Ectodermal cell (in vitro differentiated cells): ENCODE results near the gene DFFB.

Source experiments
- H3K27ac ChIP-seq: 2 replicates; pipeline ENCODE4 v1.7.0; 2013; ENCODE audit warnings: mild to moderate bottlenecking, low read depth, low read length; ENCODE audit not compliant: insufficient read depth, poor library complexity, severe bottlenecking
- H3K27me3 ChIP-seq: 2 replicates; pipeline ENCODE4 v1.7.0; 2013; ENCODE audit warnings: mild to moderate bottlenecking, low read length; ENCODE audit not compliant: insufficient read depth, control insufficient read depth, poor library complexity, severe bottlenecking
- H3K36me3 ChIP-seq: one replicate; pipeline ENCODE4 v1.7.0; 2013; ENCODE audit warnings: low read length; ENCODE audit not compliant: control insufficient read depth, insufficient read depth
- H3K4me1 ChIP-seq: one replicate; pipeline ENCODE4 v1.7.0; 2013; ENCODE audit warnings: low read length; ENCODE audit not compliant: control insufficient read depth, insufficient read depth
- H3K4me3 ChIP-seq: 2 replicates; pipeline ENCODE4 v1.7.0; 2013; ENCODE audit warnings: low read depth, low read length, control low read depth; ENCODE audit not compliant: insufficient read depth
- H3K9me3 ChIP-seq: 2 replicates; pipeline ENCODE4 v1.7.0; 2013; ENCODE audit warnings: mild to moderate bottlenecking, low read length, moderate library complexity; ENCODE audit not compliant: control insufficient read depth
- WGBS, 2 experiments: methylation state at CpG; one replicate each; pipeline ENCODE4 v1.1.7; 2013; ENCODE audit warnings: missing lambda C conversion rate in 2 of 2; 5-methylcytosine and 5-hydroxymethylcytosine counted together

The DFFB gene

DNA sequence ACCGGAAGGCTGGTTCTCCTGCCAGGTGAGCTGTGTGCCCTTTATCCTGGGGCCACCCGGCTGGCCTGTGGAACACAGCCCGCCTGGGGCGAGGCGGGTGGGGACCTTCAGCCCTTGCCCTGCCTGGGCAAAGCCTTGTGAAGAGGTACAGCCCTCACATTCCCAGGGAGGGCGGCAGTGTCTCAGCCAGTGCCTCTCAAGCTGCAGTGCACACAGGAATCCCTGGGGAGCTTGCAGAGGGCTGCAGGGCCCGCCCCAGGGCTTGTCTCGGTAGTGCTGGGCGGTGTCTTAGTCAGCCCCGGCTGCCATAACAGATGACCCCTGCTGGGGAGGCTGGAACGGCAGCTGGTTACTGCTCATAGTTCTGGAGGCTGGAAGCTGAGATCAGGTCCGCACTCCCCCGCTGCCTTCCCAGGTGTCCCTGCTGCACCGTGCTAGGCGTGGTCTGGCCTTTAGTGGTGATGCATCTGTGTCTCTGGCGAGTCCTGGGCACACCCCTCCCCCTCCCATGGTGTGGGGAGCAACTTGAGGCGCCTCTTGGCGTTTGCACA lies 12.6 kb downstream of the DFFB start:
- 76 to 79% methylated on average over 18 of the region's 18 CpGs for WGBS, 2 experiments
- Histone ChIP-seq H3K27me3 (no peaks in the 10 kb centered on the region), H3K4me3 (no peak overlapping the region), H3K4me1 (peaks cover 6% of the 10 kb centered on the region), H3K36me3 (no peaks in the 10 kb centered on the region), H3K9me3 (no peaks in the 10 kb centered on the region), H3K27ac (no peak overlapping the region)

DNA sequence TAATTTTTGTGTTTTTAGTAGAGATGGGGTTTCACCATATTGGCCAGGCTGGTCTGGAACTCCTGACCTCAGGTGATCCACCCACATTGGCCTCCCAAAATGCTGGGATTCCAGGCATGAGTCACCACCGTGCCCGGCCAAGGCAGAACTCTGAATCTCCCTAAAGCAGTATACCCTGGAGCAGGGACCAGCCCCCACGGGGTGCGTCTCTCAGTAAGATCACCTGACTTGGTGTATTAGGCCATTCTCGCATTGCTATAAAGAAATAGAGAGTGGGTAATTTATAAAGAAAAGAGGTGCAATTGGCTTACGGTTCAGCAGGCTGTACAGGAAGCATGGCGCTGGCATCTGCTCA lies 14.2 kb downstream of the DFFB start:
- Histone ChIP-seq H3K4me1 (peaks cover 6% of the 10 kb centered on the region), H3K4me3 (no peak overlapping the region)
- WGBS, 2 experiments: 93 to 96% methylated on average over 7 of the region's 7 CpGs

DNA sequence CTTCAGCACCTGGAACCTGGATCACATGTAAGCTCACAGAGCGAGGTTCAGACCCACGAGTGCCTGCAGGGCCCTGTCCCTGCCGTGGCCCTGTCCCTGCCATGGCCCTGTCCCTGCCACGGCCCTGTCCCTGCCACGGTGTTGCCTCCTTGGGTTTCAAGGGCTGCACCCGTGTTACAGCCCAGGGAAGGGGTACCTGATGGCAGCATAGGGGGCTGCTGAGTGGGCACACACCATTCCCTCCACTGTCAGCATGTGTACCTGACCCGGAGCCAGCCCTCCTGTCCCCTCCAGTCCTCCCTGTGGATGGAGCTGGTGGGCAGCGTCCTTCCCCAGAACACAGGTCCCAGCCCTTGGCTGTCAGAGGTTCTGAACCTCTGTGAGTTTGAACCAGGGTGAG lies 15.3 kb downstream of the DFFB start:
- no peak overlapping the region for H3K4me3 ChIP-seq
- H3K36me3 ChIP-seq: no peaks in the 10 kb centered on the region
- no peak overlapping the region for H3K27ac ChIP-seq
- no peaks in the 10 kb centered on the region for H3K27me3 ChIP-seq
- WGBS, 2 experiments: 88 to 90% methylated on average over 8 of the region's 8 CpGs
- peaks cover 6% of the 10 kb centered on the region for H3K4me1 ChIP-seq
- no peaks in the 10 kb centered on the region for H3K9me3 ChIP-seq

More for the DNA sequence above, 14.2 kb downstream of the DFFB start:
- Histone ChIP-seq H3K9me3 (no peaks in the 10 kb centered on the region), H3K36me3 (no peaks in the 10 kb centered on the region), H3K27me3 (no peaks in the 10 kb centered on the region), H3K27ac (no peak overlapping the region)

DNA sequence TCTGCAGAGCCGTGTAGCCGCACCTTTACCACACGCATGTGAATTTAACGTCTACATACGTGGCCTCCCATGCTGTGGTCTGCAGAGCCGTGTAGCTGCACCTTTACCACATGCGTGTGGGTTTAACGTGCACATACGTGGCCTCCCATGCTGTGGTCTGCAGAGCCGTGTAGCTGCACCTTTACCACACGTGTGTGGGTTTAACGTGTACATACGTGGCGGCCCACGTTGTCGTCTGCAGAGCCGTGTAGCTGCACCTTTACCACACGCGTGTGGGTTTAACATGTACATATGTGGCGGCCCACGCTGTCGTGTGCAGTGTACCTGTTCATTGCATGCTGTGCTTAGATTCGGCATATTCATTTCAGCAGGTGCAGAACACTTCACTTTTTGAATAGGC lies 17.5 kb downstream of the DFFB start:
- no peaks in the 10 kb centered on the region for H3K36me3 ChIP-seq
- no peaks in the 10 kb centered on the region for H3K27me3 ChIP-seq
- WGBS, 2 experiments: 92% methylated on average over 23 of the region's 23 CpGs
- H3K27ac ChIP-seq: no peak overlapping the region
- peaks cover 4% of the 10 kb centered on the region for H3K4me1 ChIP-seq
- H3K9me3 ChIP-seq: no peaks in the 10 kb centered on the region
- no peak overlapping the region for H3K4me3 ChIP-seq

DNA sequence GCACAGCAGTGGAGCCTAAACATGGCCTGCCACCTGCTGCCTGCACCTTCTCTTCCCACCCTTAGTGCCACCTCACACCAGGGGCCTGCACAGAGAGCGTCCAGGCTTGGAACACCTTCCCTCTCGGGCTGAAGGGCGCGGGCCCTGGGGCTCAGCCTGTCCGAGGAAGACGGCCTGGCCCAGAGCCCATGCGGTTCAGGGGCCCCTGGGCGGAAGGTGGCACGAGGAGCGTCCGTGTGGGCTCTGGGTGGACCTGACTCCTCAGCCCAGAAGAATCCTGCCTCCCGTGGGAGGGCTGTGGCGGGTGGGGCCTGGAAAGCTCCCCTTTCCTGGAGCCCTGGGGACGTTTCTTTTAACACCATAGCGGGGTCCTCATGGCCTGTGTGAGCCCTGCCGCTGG lies 19.4 kb downstream of the DFFB start:
- no peaks in the 10 kb centered on the region for H3K36me3 ChIP-seq
- H3K27ac ChIP-seq: no peak overlapping the region
- no peaks in the 10 kb centered on the region for H3K4me1 ChIP-seq
- H3K4me3 ChIP-seq: no peak overlapping the region
- H3K27me3 ChIP-seq: no peaks in the 10 kb centered on the region
- no peaks in the 10 kb centered on the region for H3K9me3 ChIP-seq
- 93% methylated on average over 16 of the region's 16 CpGs for WGBS, 2 experiments

DNA sequence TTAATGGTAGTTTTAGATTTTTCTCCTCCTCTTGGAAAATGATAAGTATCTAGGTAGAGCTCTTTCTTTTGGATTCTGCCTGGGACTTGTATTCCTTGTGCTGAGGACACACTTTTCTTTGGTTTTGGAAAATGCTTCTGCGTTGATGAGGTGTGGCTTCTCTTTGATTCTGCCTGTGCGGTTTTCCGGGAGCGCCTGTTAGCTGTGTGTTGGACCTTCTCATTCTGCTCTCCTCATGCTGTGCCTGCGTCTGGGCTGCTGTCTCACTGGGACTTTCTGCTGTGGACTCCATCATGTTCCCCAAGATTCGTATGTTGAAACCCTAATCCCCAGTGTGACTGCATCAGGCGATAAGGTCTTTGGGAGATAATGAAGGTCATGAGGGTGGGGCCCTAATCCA lies 21.8 kb downstream of the DFFB start:
- H3K9me3 ChIP-seq: no peaks in the 10 kb centered on the region
- no peak overlapping the region for H3K4me3 ChIP-seq
- 93 to 96% methylated on average over 7 of the region's 7 CpGs for WGBS, 2 experiments
- no peaks in the 10 kb centered on the region for H3K27me3 ChIP-seq
- no peaks in the 10 kb centered on the region for H3K4me1 ChIP-seq
- no peak overlapping the region for H3K27ac ChIP-seq
- H3K36me3 ChIP-seq: no peaks in the 10 kb centered on the region

DNA sequence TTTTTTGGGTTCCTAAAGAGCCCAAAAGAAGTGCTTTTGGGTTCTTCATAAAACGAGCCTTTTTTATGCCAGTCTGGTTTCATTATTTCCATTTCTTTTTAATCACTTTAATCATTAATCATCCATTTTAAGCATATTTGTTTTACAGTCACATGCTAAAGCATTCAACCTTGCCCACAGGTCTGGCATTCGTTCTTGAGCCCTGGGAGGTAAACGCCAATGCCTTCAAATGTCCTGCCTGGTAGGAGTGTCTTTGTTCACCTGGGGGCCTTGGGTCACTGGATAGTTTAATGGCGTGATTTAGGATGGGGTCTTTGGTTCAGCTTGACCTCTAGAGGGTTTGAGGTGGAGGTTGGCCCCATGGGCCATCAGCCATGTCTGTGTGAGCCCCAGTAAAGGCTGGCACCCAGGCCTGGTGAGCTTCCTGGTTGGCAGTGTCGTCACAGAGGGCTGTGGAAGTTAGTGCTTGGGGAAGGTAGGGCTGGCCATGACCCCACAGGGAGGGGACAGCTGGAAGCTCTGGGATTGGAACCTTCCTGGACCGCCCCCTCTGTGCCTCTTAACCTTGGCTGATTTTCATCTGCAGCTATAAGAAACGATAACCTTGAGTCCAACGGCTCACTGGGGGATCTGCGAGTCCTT lies 22.6 kb downstream of the DFFB start:
- no peaks in the 10 kb centered on the region for H3K27me3 ChIP-seq
- no peaks in the 10 kb centered on the region for H3K9me3 ChIP-seq
- no peak overlapping the region for H3K4me3 ChIP-seq
- no peaks in the 10 kb centered on the region for H3K36me3 ChIP-seq
- no peak overlapping the region for H3K27ac ChIP-seq
- WGBS, 2 experiments: 82% methylated on average over 9 of the region's 9 CpGs
- no peaks in the 10 kb centered on the region for H3K4me1 ChIP-seq

DNA sequence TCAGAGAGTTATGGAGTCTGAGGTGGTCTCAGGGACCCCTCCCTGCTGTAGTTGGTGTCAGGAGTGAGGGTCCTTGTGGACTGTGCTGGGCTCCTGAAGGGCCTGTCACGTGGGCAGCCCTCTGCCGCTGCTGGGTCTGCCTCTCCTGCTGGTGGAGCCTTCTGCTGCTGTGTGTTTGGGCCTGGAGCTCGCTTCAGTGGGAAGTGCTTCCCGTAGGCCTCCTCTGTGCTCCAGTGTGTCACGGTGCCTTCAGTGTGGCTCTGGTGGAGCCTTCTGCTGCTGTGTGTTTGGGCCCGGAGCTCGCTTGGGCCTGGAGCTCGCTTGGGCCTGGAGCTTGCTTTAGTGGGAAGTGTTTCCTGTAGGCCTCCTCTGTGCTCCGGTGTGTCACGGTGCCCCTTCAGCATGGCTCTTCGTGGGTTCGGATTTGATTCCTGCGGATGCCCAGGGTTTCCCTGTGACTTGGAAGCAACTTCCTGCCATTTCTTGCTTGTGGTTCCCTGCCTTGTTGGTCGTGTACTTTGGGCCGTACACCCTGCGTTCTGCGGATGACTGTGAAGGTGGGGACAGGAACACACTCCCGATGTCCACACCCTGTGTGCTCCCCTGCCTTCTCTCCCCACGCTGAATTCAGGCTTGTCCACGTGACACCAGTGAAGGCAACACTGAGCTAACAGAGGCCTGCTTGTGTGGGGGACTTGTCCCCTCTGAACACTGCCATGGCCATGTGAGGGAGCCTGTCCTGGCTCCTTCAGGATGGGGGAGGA lies 23.3 kb downstream of the DFFB start:
- Histone ChIP-seq H3K36me3 (no peaks in the 10 kb centered on the region), H3K4me3 (no peak overlapping the region), H3K27me3 (no peaks in the 10 kb centered on the region), H3K4me1 (no peaks in the 10 kb centered on the region), H3K27ac (no peak overlapping the region), H3K9me3 (no peaks in the 10 kb centered on the region)
- WGBS, 2 experiments: 92 to 95% methylated on average over 20 of the region's 20 CpGs

DNA sequence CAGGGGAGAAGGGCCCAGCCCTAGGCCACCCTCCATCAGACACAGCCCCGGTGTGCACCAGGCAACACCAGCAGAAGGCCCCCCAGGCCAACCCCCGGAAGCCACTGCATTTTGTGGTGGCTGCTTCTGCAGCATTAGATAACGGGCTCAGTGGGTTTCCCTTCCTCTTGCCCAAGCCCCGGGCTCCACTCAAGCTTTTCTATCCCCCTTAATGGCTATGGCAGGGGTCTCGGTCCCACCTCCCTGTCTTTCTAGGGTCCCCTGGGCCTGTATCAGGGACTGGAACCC lies 23.9 kb downstream of the DFFB start:
- Histone ChIP-seq H3K4me1 (no peaks in the 10 kb centered on the region), H3K9me3 (no peaks in the 10 kb centered on the region), H3K4me3 (no peak overlapping the region), H3K27ac (no peak overlapping the region), H3K36me3 (no peaks in the 10 kb centered on the region), H3K27me3 (no peaks in the 10 kb centered on the region)
- WGBS, 2 experiments: 89 to 93% methylated on average over 5 of the region's 5 CpGs

DNA sequence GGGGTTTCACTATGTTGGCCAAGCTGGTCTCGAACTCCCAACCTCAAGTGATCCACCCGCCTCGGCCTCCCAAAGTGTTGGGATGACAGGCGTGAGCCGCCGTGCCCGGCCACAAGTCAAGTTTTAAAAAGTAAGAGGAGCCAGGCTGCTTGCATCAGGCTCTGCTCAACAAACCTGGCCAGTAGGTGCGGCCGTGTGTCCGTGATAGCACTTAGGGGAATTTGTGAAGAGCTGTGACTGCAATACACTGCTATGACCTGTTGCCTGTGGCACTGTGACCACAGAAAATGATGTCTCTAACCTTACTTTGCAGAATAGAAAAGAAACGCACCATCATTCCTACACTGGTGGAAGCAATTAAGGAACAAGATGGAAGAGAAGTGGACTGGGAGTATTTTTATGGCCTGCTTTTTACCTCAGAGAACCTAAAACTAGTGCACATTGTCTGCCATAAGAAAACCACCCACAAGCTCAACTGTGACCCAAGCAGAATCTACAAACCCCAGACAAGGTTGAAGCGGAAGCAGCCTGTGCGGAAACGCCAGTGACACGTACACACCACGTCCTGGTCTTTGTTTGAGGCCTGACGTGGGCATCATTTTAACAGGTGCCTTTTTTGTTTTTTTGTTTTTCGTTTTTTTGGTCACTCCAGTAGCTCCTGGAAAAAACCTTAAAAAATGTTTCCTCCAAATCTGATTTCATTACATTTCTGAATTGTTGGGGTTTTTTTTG lies 26.1 kb downstream of the DFFB start:
- no peaks in the 10 kb centered on the region for H3K4me1 ChIP-seq
- H3K27me3 ChIP-seq: no peaks in the 10 kb centered on the region
- H3K9me3 ChIP-seq: no peaks in the 10 kb centered on the region
- WGBS, 2 experiments: 92 to 93% methylated on average over 18 of the region's 18 CpGs
- H3K36me3 ChIP-seq: no peaks in the 10 kb centered on the region
- no peak overlapping the region for H3K27ac ChIP-seq
- no peak overlapping the region for H3K4me3 ChIP-seq
